IMR-90 (cell line): ENCODE measurements around the gene LIAS.

Source experiments
- CTCF ChIP-seq: conservative IDR thresholded peaks from 2 replicates; pipeline ENCODE4 v1.5.1; 2012; ENCODE audit warnings: mild to moderate bottlenecking, low read depth, low read length, improper control_type of control experiment
- FOS ChIP-seq: fragments of 150-350 bp; IDR thresholded peaks from 2 replicates; pipeline ENCODE4 v1.6.1; 2016; ENCODE audit warnings: low read depth, low read length
- MXI1 ChIP-seq: IDR thresholded peaks from 2 replicates; pipeline ENCODE4 v1.6.1; 2012; ENCODE audit warnings: low read depth, mild to moderate bottlenecking, low read length, moderate library complexity, borderline replicate concordance
- POLR2A ChIP-seq: IDR thresholded peaks from 2 replicates; pipeline ENCODE4 v1.6.1; 2012; ENCODE audit warnings: mild to moderate bottlenecking, low read depth, low read length
- RAD21 ChIP-seq: IDR thresholded peaks from 2 replicates; pipeline ENCODE4 v1.6.1; 2012; ENCODE audit warnings: low read length, improper control_type of control experiment
- RCOR1 ChIP-seq: IDR thresholded peaks from 2 replicates; pipeline ENCODE4 v1.6.1; 2012; ENCODE audit warnings: mild to moderate bottlenecking, low read length, improper control_type of control experiment; ENCODE audit not compliant: insufficient replicate concordance
- SMC3 ChIP-seq: fragments of 150-350 bp; IDR thresholded peaks from 2 replicates; pipeline ENCODE4 v1.6.1; 2016; ENCODE audit warnings: low read depth, mild to moderate bottlenecking, antibody characterized with exemption, low read length, moderate library complexity
- USF2 ChIP-seq: fragments of 150-350 bp; IDR thresholded peaks from 2 replicates; pipeline ENCODE4 v1.6.1; 2017; ENCODE audit warnings: mild to moderate bottlenecking, antibody characterized with exemption, low read length, low read depth

- TF ChIP-seq CTCF (no peak), POLR2A (peak; percentile 99), RAD21 (peak; percentile 21), SMC3 (peak; percentile 3; the same call in 1 of the 2 replicates), USF2 (no peak), MXI1 (peak; percentile 78), FOS (no peak), RCOR1 (no peak)
Measured at GRCh38 chr4:39527296-39528060, 68.6 kb downstream of the LIAS start, which contains the start of gene UGDH.
